GM12878 (cell line): ENCODE data around the gene ERP27. TPM values are rescaled to one million over a fixed set of nuclear protein-coding genes. Genes with fewer than 3 reads are reported as not detected.
A peak's percentile ranks its signal among the peaks of the same experiment; 100 is the strongest.

Experiments used
- ATAC-seq: fragments of 200-7000 bp; cut with Tn5 transposase; 3 replicates; pipeline ENCODE4 v1.9.1; 2020; ENCODE audit warnings: mild to moderate bottlenecking, moderate library complexity
- Bru-seq: library from RNA; stranded (reverse); fragments of 400-500 nt; gene quantifications from one replicate; lab custom pipeline; 2021; lab: Mats Ljungman, UMichigan
- BruChase-seq, 2 experiments: library from RNA; stranded (reverse); fragments of 400-500 nt; gene quantifications; one replicate each; lab custom pipeline; 2021; lab: Mats Ljungman, UMichigan
- BruUV-seq: library from RNA; stranded (reverse); fragments of 400-500 nt; replicated peaks from 2 replicates; lab custom pipeline; 2021; lab: Mats Ljungman, UMichigan
- CTCF ChIA-PET: fragments of 300-600 bp; sonication (Branson Sonifier 250); formaldehyde crosslinking; extraction: SDS; loops from one replicate; lab custom pipeline; 2021; ENCODE audit warnings: inconsistent platforms; lab: Yijun Ruan, JAX
- POLR2A ChIA-PET: fragments of 350-600 bp; formaldehyde crosslinking; extraction: SDS; loops from one replicate; lab custom pipeline; 2021; ENCODE audit warnings: inconsistent platforms; lab: Charles Lee
- RAD21 ChIA-PET: fragments of 300-600 bp; sonication (Branson Sonifier 250); formaldehyde crosslinking; loops from one replicate; lab custom pipeline; 2023; ENCODE audit warnings: antibody characterized with exemption; ENCODE audit not compliant: unreplicated experiment; lab: Charles Lee
- SMC1A ChIA-PET: fragments of 300-600 bp; sonication (Branson Sonifier 250); formaldehyde crosslinking; loops from one replicate; lab custom pipeline; 2023; ENCODE audit not compliant: unreplicated experiment, uncharacterized antibody; lab: Charles Lee
- DNase-seq: peaks from one replicate; pipeline ENCODE4 v3.0.0-alpha.2; 2011; ENCODE audit warnings: low read depth, low spot score
- FAIRE-seq: peaks from 3 replicates; lab custom pipeline; 2011; peaks lifted over from hg19 to GRCh38; lab: Jason Lieb, UNC
- H2AFZ ChIP-seq: 2 replicates; pipeline ENCODE4 v1.6.0; 2011; ENCODE audit warnings: low read depth, low read length, control low read depth; ENCODE audit not compliant: control insufficient read depth
- H3K27ac ChIP-seq: 2 replicates; pipeline ENCODE4 v1.5.1; 2011; ENCODE audit warnings: control low read depth; ENCODE audit not compliant: control insufficient read depth, insufficient read depth
- H3K27me3 ChIP-seq, 2 experiments: replicated peaks in 1 of 2; 2 replicates each; pipeline versions ENCODE4 v1.6.0 to v1.6.1; 2011; ENCODE audit warnings: low read length in 1 of 2; ENCODE audit not compliant: control insufficient read depth in 2 of 2, insufficient read depth in 2 of 2
- H3K36me3 ChIP-seq, 2 experiments: 2 replicates each; pipeline ENCODE4 v1.5.1; 2011; ENCODE audit warnings: low read length in 1 of 2; ENCODE audit not compliant: control insufficient read depth in 2 of 2, insufficient read depth in 2 of 2
- H3K4me1 ChIP-seq: 2 replicates; pipeline ENCODE4 v1.6.1; 2011; ENCODE audit warnings: mild to moderate bottlenecking, low read length, moderate library complexity, mixed read lengths; ENCODE audit not compliant: control insufficient read depth, insufficient read depth
- H3K4me2 ChIP-seq: 2 replicates; pipeline ENCODE4 v1.6.0; 2011; ENCODE audit warnings: control low read depth; ENCODE audit not compliant: control insufficient read depth, insufficient read depth
- H3K4me3 ChIP-seq: fragments of 200-600 bp; sonication (generic); 2 replicates; pipeline ENCODE4 v1.5.1; 2016
- H3K79me2 ChIP-seq: 2 replicates; pipeline ENCODE4 v1.6.0; 2011; ENCODE audit warnings: low read length; ENCODE audit not compliant: control insufficient read depth, insufficient read depth
- H3K9ac ChIP-seq: 2 replicates; pipeline ENCODE4 v1.8.0; 2011; ENCODE audit warnings: low read length, control low read depth, mixed read lengths; ENCODE audit not compliant: control insufficient read depth, insufficient read depth
- H3K9me3 ChIP-seq: replicated peaks from 3 replicates; pipeline ENCODE4 v1.5.1; 2011; ENCODE audit warnings: mild to moderate bottlenecking, low read length; ENCODE audit not compliant: control insufficient read depth, insufficient read depth
- H4K20me1 ChIP-seq: 2 replicates; pipeline ENCODE4 v1.6.0; 2011; ENCODE audit not compliant: control insufficient read depth, insufficient read depth
- MXI1 ChIP-seq: fragments of 150-350 bp; IDR thresholded peaks from 2 replicates; pipeline ENCODE4 v1.6.1; 2011; ENCODE audit warnings: low read depth, mild to moderate bottlenecking, inconsistent platforms, low read length, improper control_type of control experiment
- POLR2A ChIP-seq: IDR thresholded peaks from 2 replicates; pipeline ENCODE4 v1.6.1; 2011; ENCODE audit warnings: low read depth, mild to moderate bottlenecking, low read length
- WGBS: methylation state at CpG from one replicate; pipeline ENCODE4 v1.1.6; 2016; ENCODE audit warnings: low lambda C conversion rate; ENCODE audit not compliant: insufficient replicate concordance, insufficient coverage; ENCODE audit errors: missing lambda C conversion rate; 5-methylcytosine and 5-hydroxymethylcytosine counted together
- in situ Hi-C: fragments of 300-500 bp; cut with MboI; formaldehyde crosslinking; loops from 9 replicates; pipeline ENCODE4 v1.14.3; 2018; ENCODE audit warnings: mixed read lengths
- intact Hi-C: fragments of 100-400 bp; cut with micrococcal nuclease; formaldehyde crosslinking; loops from one replicate; pipeline ENCODE4 v1.14.2; 2022; ENCODE audit not compliant: unreplicated experiment
- long read RNA-seq, 2 experiments: library from polyadenylated mRNA; unstranded; transcript quantifications; one replicate each; pipeline ENCODE4 v2.0.0, GENCODE V29; 2019 to 2020
- polyA minus RNA-seq, 3 experiments: library from RNA; depleted of rRNA, polyadenylated mRNA; stranded (reverse); fragments of >200 nt; gene quantifications; 2 replicates each; pipeline ENCODE4 v1.2.3, GENCODE V29; 2011
- polyA plus RNA-seq, 11 experiments: library from polyadenylated mRNA; depleted of rRNA in 4 of 11; unstranded in 6 of 11; stranded (reverse) in 5 of 11; fragments of >200 nt; fragmentation: Nextera tagmentation in 4 of 11; fragmentation: Illumina TruSeq in 1 of 11; extraction: Ambion mirVana in 4 of 11; extraction: Trizol in 1 of 11; gene quantifications; 1 replicate in 1 of 11; 2 replicates in 10 of 11; pipeline versions ENCODE4 v1.2.1 to v1.2.3, GENCODE V29; 2011 to 2016; ENCODE audit warnings: inconsistent platforms in 2 of 11, missing spikeins in 2 of 11, low read depth in 1 of 11
- total RNA-seq, 4 experiments: library from RNA; depleted of rRNA in 3 of 4; stranded (reverse); fragments of >200 nt in 3 of 4; fragmentation: Illumina TruSeq in 1 of 4; extraction: Trizol in 1 of 4; gene quantifications; 2 replicates each; pipeline versions ENCODE4 v1.2.1 to v1.2.3, GENCODE V29; 2013 to 2021

Gene ERP27
- total RNA-seq (2013; cell fraction: nucleolus; rRNA removed), result 6.5 and 6.7 TPM in 2 replicates
- total RNA-seq (2014; rRNA removed) (1.0 and 1.6 TPM in 2 replicates), total RNA-seq (2014; rRNA removed; fragmentation: Illumina TruSeq; extraction: Trizol) (1.5 and 1.8 TPM in 2 replicates), total RNA-seq (2021) (0.93 and 1.1 TPM in 2 replicates), polyA plus RNA-seq (2011; rRNA removed) (2.0 and 2.1 TPM in 2 replicates), polyA plus RNA-seq (2014; fragmentation: Illumina TruSeq; extraction: Trizol) (1.5 and 2.4 TPM in 2 replicates), polyA plus RNA-seq (2014; fragmentation: Nextera tagmentation; extraction: Ambion mirVana) (1 to 10 TPM in 1 of 2 experiments, under 1 TPM in 1; 0.91 to 1.3 TPM), polyA plus RNA-seq (2014; rRNA removed) (0.90 and 1.5 TPM in 2 replicates), polyA plus RNA-seq (2016; fragmentation: Nextera tagmentation; extraction: Ambion mirVana) (1 to 10 TPM in 1 of 2 experiments, under 1 TPM in 1; 0.95 to 1.7 TPM), polyA minus RNA-seq (2011; rRNA and poly(A)+ RNA removed) (2.0 and 2.4 TPM in 2 replicates), Bru-seq, nascent RNA (percentile 69 among the genes with signal in this experiment), BruChase-seq, experiment 1, labeled RNA remaining after a 6-hour chase (percentile 46 among the genes with signal in this experiment), BruChase-seq, experiment 2, labeled RNA remaining after a 2-hour chase (percentile 52 among the genes with signal in this experiment)
- polyA plus RNA-seq (2011; ENCODE audit: low read depth), result 0.96 TPM
- 0.55 and 0.64 TPM in 2 replicates for polyA plus RNA-seq (2011; cell fraction: cytosol; rRNA removed)
- polyA plus RNA-seq (2011; cell fraction: nucleus; rRNA removed), result 2.3 and 2.5 TPM in 2 replicates
- polyA plus RNA-seq (2012), result 1.1 and 1.4 TPM in 2 replicates
- not detected in 2 replicates for polyA minus RNA-seq (2011; cell fraction: cytosol; rRNA and poly(A)+ RNA removed)
- 3.3 and 7.4 TPM in 2 replicates for polyA minus RNA-seq (2011; cell fraction: nucleus; rRNA and poly(A)+ RNA removed)
- long read RNA-seq, experiment 1, partial matches to known transcripts, result 2 of 12 reads
- long read RNA-seq, experiment 1, other reads (novel, unspliced or antisense), result 10 of 12 reads
- long read RNA-seq, experiment 2, partial matches to known transcripts, result 5 of 52 reads
- long read RNA-seq, experiment 2, other reads (novel, unspliced or antisense), result 47 of 52 reads

DNA sequence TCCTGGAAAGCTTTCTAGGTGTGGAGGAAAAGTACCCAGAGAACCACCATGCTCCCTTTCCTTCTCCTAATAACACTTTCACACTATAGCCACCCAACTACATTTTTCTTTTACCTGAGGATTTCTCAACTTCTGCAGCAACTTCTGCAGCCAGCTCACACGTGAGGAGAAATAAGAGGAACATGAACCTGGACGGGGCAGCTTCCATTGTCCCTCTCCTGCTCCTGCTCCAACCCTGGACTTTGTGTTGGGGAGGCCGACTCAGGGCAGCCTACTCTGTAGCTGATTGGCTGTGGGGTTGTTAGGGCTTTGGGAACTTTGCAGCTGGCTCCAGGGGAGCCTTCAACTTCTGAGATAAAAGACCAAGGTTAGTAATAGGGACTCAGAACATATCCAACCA lies at the start of gene ERP27:
TSS of gene ERP27 (minus strand) at position 237 of the 400 bp plus-strand sequence. CDS start at position 208, 29 bp downstream.
- no peaks in the 10 kb centered on the region; the same call in 1 of the 2 replicates for H3K4me1 ChIP-seq
- ATAC-seq, result no peak
- no peak within 1 kb of the TSS for H3K9ac ChIP-seq
- WGBS, result 97% methylated on average over 3 of the region's 3 CpGs
- no peaks in the 10 kb centered on the region for H3K9me3 ChIP-seq
- H3K79me2 ChIP-seq, result no peaks in the 10 kb centered on the region
- H3K36me3 ChIP-seq, result peaks cover 8% of the 10 kb centered on the region in 2 experiments
- H4K20me1 ChIP-seq, result no peaks in the 10 kb centered on the region
- POLR2A ChIA-PET, result no interaction called here
- no peaks in the 10 kb centered on the region for H3K27me3 ChIP-seq
- DNase-seq, result no peak
- H3K4me3 ChIP-seq, result no peak within 1 kb of the TSS
- CTCF ChIA-PET, result interaction anchor here (0.8 to 5.2 kb wide), 7 partner anchors 12 to 57 kb away, joined by 3 to 27 read pairs (median 6); no protein-coding TSS in a partner anchor
- RAD21 ChIA-PET, result interaction anchor here (0.5 to 3.0 kb wide), 4 partner anchors 39 to 92 kb away, joined by 3 to 17 read pairs (median 4); no protein-coding TSS in a partner anchor
- no peak within 1 kb of the TSS for H2AFZ ChIP-seq
- no TSS peak for BruUV-seq
- SMC1A ChIA-PET, result interaction anchor here (0.6 to 5.0 kb wide), 12 partner anchors 9 to 179 kb away, joined by 3 to 35 read pairs (median 4); no protein-coding TSS in a partner anchor
- peak within 1 kb of the TSS; percentile 6; the same call in 1 of the 2 replicates for H3K27ac ChIP-seq
- in situ Hi-C loops, result no loop called here
- FAIRE-seq, result no peak
- H3K4me2 ChIP-seq, result no peak within 1 kb of the TSS
- TF ChIP-seq POLR2A (0 out of 2 replicates have a peak, but pooled peaks have one; percentile 18), MXI1 (no peak)
- intact Hi-C loops, result loop anchor here (5.0 kb wide), 1 partner anchor 91 kb away; no protein-coding TSS in a partner anchor
